SU-DHL-6 (cell line): ENCODE results near the gene CAMP.
"Not testable (repeated sequence)": the region's sequence is repeated elsewhere in the genome, so short reads cannot be mapped to it uniquely, and the experiment has no call there.

Experiments
- H2AFZ ChIP-seq: fragments of 200-600 bp; sonication (generic); 2 replicates; pipeline ENCODE4 v1.6.1; 2014; ENCODE audit warnings: low read depth, mild to moderate bottlenecking, moderate library complexity, mixed read lengths, antibody characterized with exemption, low read length; ENCODE audit not compliant: severe bottlenecking
- H3F3A ChIP-seq: fragments of 200-600 bp; shearing (Covaris generic); 2 replicates; pipeline ENCODE4 v1.6.0; 2016; ENCODE audit warnings: antibody characterized with exemption, mild to moderate bottlenecking; ENCODE audit not compliant: insufficient read depth
- H3K27ac ChIP-seq: fragments of 200-600 bp; sonication (generic); 2 replicates; pipeline ENCODE4 v1.5.1; 2016; ENCODE audit warnings: low read depth, mild to moderate bottlenecking, low read length, moderate library complexity, mixed read lengths
- H3K27me3 ChIP-seq: fragments of 200-600 bp; sonication (generic), shearing (Covaris generic); 2 replicates; pipeline ENCODE4 v1.6.0; 2014; ENCODE audit warnings: mild to moderate bottlenecking, low read length
- H3K36me3 ChIP-seq: fragments of 200-600 bp; sonication (generic); 2 replicates; pipeline ENCODE4 v1.6.1; 2014; ENCODE audit warnings: mild to moderate bottlenecking, low read length, mixed read lengths
- H3K4me2 ChIP-seq: fragments of 300-600, 200-600 bp; shearing (Covaris generic), sonication (generic); 2 replicates; pipeline ENCODE4 v1.6.0; 2014; ENCODE audit warnings: low read length, low read depth, mild to moderate bottlenecking; ENCODE audit not compliant: poor library complexity, severe bottlenecking
- H3K4me3 ChIP-seq: fragments of 200-600 bp; sonication (generic); 2 replicates; pipeline ENCODE4 v1.5.1; 2014; ENCODE audit warnings: antibody characterized with exemption, low read length, mild to moderate bottlenecking, mixed read lengths; ENCODE audit not compliant: insufficient read depth, poor library complexity, severe bottlenecking
- H3K79me2 ChIP-seq: fragments of 200-600 bp; sonication (generic); 2 replicates; pipeline ENCODE4 v1.6.1; 2014; ENCODE audit warnings: mild to moderate bottlenecking, low read length, moderate library complexity; ENCODE audit not compliant: insufficient read depth
- H3K9ac ChIP-seq: fragments of 200-600 bp; sonication (generic); 2 replicates; pipeline ENCODE4 v1.7.0; 2014; ENCODE audit warnings: mild to moderate bottlenecking, low read length
- H3K9me2 ChIP-seq: fragments of 200-600 bp; sonication (generic); replicated peaks from 2 replicates; pipeline ENCODE4 v1.6.1; 2014; ENCODE audit warnings: low read length; ENCODE audit not compliant: insufficient read depth
- H3K9me3 ChIP-seq: fragments of 200-600 bp; sonication (generic); 2 replicates; pipeline ENCODE4 v1.6.1; 2014; ENCODE audit warnings: low read length, mixed read lengths; ENCODE audit not compliant: insufficient read depth
- H4K20me1 ChIP-seq: fragments of 200-600 bp; sonication (generic); 2 replicates; pipeline ENCODE4 v1.6.1; 2014; ENCODE audit warnings: low read depth, mild to moderate bottlenecking, antibody characterized with exemption, low read length, moderate library complexity, mixed read lengths
- CTCF ChIP-seq: fragments of 200-600 bp; sonication (generic); IDR thresholded peaks from one replicate; pipeline ENCODE4 v1.5.1; 2017; ENCODE audit warnings: antibody characterized with exemption, mild to moderate bottlenecking, low read length, moderate library complexity; ENCODE audit not compliant: insufficient read depth, poor library complexity, severe bottlenecking
- EZH2phosphoT487 ChIP-seq: fragments of 200-600 bp; sonication (generic), shearing (Covaris generic); conservative IDR thresholded peaks from 2 replicates; pipeline ENCODE4 v1.6.1; 2018; ENCODE audit warnings: mild to moderate bottlenecking, antibody characterized with exemption, low read length, moderate library complexity, mixed read lengths

The CAMP gene

GRCh38 chr3:48268936-48269561 lies 45.8 kb downstream of the CAMP start:
- Histone ChIP-seq H3K36me3 (peaks cover 16% of the 10 kb centered on the region; the same call in 1 of the 2 replicates), H2AFZ (no peak overlapping the region), H3K27ac (no peak overlapping the region), H3K27me3 (no peaks in the 10 kb centered on the region), H3F3A (peaks cover 2% of the 10 kb centered on the region), H3K79me2 (no peaks in the 10 kb centered on the region), H3K4me2 (no peak overlapping the region), H3K9ac (no peak overlapping the region), H4K20me1 (no peaks in the 10 kb centered on the region), H3K4me3 (no peak overlapping the region), H3K9me3 (no peaks in the 10 kb centered on the region), H3K9me2 (no peaks in the 10 kb centered on the region)
- TF ChIP-seq CTCF (no peak), EZH2phosphoT487 (no peak)

- Histone ChIP-seq H2AFZ (no peak overlapping the region), H3K79me2 (no peaks in the 10 kb centered on the region), H3K27me3 (no peaks in the 10 kb centered on the region), H3K9me2 (no peaks in the 10 kb centered on the region), H3K9ac (no peak overlapping the region), H3K9me3 (no peaks in the 10 kb centered on the region), H3K36me3 (peaks cover 16% of the 10 kb centered on the region; the same call in 1 of the 2 replicates), H3K4me3 (no peak overlapping the region), H3K27ac (no peak overlapping the region), H3F3A (peaks cover 2% of the 10 kb centered on the region), H4K20me1 (no peaks in the 10 kb centered on the region), H3K4me2 (no peak overlapping the region)
- no peak for TF ChIP-seq EZH2phosphoT487
- TF ChIP-seq CTCF = no peak
Observed at GRCh38 chr3:48269592-48269991, 46.3 kb downstream of the CAMP start.

GRCh38 chr3:48270306-48270705 lies 47.0 kb downstream of the CAMP start:
- TF ChIP-seq EZH2phosphoT487 (no peak), CTCF (no peak)

GRCh38 chr3:48271223-48271622 lies 47.9 kb downstream of the CAMP start:
- not testable (repeated sequence) for H3K79me2 ChIP-seq, H3K9ac ChIP-seq, H2AFZ ChIP-seq, H3K9me2 ChIP-seq, H3K4me3 ChIP-seq, H3F3A ChIP-seq, H3K4me2 ChIP-seq, H3K9me3 ChIP-seq, H3K27ac ChIP-seq, H3K27me3 ChIP-seq, H4K20me1 ChIP-seq
- peaks cover 11% of the 10 kb centered on the region; the same call in 1 of the 2 replicates for H3K36me3 ChIP-seq

More at GRCh38 chr3:48270306-48270705, 47.0 kb downstream of the CAMP start:
- no peak overlapping the region for H3K4me3 ChIP-seq
- H3K9me3 ChIP-seq = no peaks in the 10 kb centered on the region
- H4K20me1 ChIP-seq = no peaks in the 10 kb centered on the region
- H3K27me3 ChIP-seq = no peaks in the 10 kb centered on the region
- no peak overlapping the region for H3K4me2 ChIP-seq
- H3K9ac ChIP-seq = no peak overlapping the region
- H3K36me3 ChIP-seq = peaks cover 16% of the 10 kb centered on the region; the same call in 1 of the 2 replicates
- peaks cover 2% of the 10 kb centered on the region for H3F3A ChIP-seq
- no peak overlapping the region for H2AFZ ChIP-seq
- H3K79me2 ChIP-seq = no peaks in the 10 kb centered on the region
- no peak overlapping the region for H3K27ac ChIP-seq
- H3K9me2 ChIP-seq = no peaks in the 10 kb centered on the region
